Stimulated activated CD8-positive, alpha-beta memory T cell treated with anti-CD3 and anti-CD28 coated beads, Interleukin-4, amount 100 ng/mL, for 1 hour (primary cell): Measurements from ENCODE around the gene GGT7.
"Not testable (repeated sequence)": the region's sequence is repeated elsewhere in the genome, so short reads cannot be mapped to it uniquely, and the experiment has no call there.

Experiments used
- DNase-seq, 2 donors: peaks; one replicate each; pipeline ENCODE4 v3.0.0-alpha.2; 2020; ENCODE audit warnings: low read depth in 2 of 2, low spot score in 1 of 2

The GGT7 gene

DNA sequence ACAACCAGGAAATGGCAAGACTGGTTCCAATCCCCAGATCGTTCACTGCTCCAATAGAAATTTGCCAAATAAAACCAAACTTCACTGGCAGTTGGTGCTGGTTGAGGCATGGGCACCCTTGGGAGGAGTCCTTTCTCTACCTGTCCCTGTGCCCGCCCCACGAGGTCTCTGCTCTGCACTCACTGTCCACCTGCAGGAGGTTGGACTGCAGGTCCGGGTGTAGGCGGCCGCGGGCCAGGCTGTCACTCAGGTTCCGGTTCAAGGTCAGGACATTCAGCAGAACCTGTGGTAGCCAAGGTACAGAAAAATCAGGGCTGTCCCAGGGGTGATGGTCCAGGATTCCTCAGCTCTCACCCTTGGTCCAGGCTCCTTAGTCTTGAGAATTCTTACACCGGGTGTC, 22.9 kb downstream of the GGT7 start:
- no peak for DNase-seq

- DNase-seq, result no peak
These were observed 24.1 kb downstream of the GGT7 start for GRCh38 chr20:34848597-34848996.

GRCh38 chr20:34843421-34843820, 29.2 kb downstream of the GGT7 start:
- DNase-seq, result no peak

- DNase-seq, result no peak
These were observed 30.5 kb downstream of the GGT7 start for GRCh38 chr20:34842143-34842542.

DNA sequence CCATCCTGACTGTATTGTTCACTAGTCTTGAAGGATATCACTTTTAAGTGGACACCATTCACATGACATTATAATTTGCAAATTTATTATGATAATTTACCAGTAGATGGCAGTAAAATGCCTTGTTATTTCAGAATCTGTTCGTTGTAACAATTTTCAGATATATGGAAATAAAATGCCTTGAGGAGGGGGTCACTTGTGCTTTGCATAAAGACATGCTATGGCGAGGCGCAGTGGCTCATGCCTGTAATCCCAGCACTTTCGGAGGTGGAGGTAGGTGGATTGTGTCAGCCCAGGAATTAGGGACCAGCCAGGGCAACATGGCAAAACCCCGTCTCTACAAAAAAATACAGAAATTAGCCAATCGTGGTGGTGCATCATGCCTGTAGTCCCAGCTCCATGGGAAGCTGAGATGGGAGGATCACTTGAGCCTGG, 38.2 kb downstream of the GGT7 start:
- DNase-seq, result no peak

DNA sequence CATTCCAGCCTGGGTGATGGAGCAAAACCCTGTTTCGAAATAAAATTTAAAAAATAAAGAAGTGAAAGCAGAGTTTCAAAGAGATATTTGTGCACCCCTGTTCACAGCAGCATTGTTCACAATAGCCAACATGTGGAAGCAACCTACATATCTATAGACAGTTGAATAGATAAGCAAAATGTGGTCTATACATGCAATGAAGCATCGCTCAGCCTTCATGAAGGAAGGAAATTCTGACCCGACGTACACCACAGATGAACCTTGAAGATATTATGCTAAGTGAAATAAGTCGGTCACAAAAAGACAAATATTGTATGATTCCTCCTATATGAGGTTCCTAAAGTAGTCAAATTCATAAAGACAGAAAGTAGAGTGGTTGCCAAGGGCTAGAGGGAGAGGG, 40.7 kb downstream of the GGT7 start:
- DNase-seq, result no peak

DNA sequence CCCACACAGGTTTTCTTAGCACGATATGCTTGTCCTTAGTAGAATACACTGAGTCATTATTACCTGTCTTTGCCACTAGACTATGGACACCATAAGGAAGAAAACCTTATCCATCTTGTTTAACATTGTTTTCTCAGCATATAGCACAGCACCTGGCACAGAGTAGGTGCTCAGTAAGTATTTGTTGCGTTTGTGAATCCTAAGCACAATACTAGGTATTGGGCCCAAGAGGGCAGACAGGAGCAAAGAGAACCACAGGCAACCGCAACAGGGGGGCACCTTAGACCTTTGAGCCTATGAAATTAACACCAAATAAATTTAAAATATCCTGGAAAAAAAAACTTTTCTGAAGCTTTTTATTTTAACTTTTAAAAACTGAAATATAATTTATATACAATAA, 43.5 kb downstream of the GGT7 start:
- DNase-seq, result no peak

- DNase-seq, result peak; percentile 74 to 77
These were observed 46.9 kb downstream of the GGT7 start, which contains the start of gene NCOA6 for GRCh38 chr20:34825530-34826362. NCOA6 (minus strand) TSS chr20:34825651; CDS start chr20:34782355, 43,296 bp downstream.

DNA sequence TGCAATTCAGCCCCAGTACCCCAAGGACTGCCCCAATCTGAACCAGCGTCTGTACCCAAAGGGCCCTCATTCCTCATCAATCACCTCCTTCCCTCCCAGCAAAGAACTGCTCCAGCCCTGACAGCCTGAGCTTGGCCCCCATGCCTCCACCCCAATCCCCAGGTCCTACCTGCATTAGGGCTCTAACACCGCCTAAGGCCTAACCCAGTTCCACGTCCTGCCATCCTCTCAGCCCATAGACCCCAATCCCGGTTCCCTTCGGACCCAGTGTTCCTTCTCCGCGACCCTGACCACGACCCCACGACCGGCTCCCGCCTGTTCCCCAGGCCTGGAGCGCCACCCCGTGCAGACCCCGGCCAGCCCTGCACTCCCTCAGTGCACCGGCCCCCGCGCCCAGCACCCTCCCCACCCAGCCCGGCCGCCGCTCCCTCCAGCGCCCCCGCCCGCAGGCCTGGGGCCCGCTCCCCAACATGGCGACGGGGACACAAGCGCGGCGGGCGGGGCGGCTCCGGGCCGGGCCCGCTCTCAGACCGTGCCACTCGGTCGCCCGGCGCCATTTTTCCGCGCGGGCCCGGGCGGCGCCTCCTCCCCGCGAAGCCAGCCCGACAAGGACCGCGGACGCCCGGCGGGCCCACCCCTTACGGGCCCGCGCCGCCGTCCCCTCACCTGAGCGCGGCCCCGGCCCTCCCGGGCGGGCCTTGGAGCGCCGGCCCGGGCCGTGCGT, 47.7 kb downstream of the GGT7 start:
- DNase-seq, result peak; percentile 28 to 37

DNA sequence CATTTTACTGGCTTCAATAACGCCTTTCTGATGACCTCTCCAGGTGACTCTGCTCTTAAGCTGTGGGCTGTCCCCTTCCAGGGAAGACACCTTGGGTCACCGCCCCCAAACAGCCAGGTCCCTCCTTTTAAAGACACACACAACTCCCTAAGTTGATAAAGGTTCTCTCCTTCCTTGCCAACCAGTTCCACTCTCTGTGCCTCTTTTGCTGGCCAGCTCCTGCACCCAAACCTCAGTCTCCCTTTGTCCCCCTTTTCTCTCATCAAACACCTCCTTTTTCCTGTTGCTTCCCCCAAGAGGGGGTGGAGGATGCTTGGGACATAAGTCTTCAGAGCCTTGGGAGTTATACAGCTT, 48.2 kb downstream of the GGT7 start:
- DNase-seq, result peak; percentile 27 to 51

DNA sequence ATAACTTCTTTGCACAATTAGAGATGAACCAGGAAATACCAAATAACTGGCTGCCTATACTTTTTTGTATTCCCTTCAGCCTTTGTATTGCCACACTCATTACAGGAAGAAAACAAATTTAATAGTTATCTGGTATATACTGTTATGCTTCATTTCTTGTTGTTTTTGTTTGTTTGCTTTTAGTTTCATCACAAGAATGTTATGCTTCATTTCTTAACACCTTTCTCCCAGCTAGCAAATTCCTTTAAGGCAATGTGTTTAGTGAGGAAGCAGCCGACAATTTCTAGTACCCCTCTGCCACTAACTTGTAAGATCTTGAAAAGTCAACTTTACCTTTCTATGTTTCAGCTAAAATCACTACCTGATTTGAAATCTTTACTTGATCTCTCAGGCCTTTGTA, 48.6 kb downstream of the GGT7 start:
- DNase-seq, result no peak

DNA sequence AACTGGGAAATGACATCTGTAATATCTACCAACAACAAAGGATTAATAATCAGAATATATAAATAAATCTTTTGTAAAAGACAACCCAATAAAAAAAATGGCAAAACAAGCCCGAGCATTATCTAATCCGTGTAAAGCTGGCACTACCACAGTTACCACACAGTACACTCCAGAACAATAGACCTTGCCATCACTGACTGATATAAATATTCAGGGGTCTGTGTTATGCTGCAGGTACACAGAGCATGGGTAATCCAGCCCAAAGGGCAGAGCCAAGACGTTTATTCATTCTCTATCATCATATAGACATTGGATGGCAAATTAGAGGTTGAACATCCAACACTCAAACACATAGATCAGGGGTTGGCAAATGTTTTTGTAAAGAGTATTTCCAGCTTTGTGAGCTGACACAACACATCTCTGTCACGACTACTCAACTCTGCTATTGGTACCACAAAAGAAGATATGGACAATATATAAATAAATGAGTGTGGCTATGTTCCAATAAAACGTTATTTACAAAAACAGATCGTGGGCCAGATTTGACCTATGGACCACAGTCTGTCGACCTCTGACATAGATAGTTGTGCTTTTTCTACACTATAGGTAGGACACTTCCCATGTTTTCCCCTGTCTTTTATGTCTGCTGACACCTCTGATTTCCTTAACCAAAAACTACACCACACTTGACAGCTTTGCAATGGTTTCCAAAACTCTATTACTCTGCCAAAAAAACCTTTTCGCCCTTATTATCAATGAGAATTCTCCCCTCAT, 51.7 kb downstream of the GGT7 start:
- no peak for DNase-seq

DNA sequence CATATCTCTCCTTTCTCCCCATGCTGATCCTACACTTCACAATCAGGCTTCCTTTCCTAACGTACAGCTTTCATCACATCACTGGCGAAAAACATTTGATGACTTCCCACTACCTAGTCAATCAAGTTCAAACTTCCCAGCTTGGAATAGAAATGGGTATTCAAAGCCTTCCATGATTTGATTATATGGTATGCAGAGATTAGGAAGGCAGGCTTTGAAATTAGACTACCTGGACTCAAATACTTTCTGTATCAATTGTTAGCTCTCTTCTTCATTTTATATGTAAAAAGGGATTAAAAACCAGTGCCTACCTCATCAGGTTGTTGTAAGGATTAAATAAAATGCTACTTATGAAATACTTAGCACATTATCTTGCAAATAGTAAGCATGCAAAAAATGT, 54.9 kb downstream of the GGT7 start:
- DNase-seq, result no peak

GRCh38 chr20:34817072-34817471, 55.6 kb downstream of the GGT7 start:
- DNase-seq, result no peak

DNA sequence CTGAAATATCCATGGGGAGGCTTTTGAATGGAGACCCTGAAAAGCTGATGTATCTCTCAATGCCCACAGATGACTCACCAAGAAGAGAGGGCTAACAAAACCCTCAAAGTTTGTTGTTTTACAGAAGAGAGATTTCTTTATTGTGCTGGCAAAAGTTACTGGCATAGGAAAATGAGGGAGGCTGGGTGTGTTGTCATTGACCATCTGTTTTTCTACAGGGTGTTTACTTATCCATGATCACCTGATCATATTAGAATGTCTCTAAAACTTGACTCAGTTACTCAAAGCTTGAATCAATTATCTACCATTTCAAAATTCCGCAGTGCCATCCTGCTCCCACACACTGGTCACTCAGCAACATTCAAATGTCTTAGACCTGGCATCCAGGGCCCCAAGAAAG, 57.0 kb downstream of the GGT7 start:
- DNase-seq, result no peak

DNA sequence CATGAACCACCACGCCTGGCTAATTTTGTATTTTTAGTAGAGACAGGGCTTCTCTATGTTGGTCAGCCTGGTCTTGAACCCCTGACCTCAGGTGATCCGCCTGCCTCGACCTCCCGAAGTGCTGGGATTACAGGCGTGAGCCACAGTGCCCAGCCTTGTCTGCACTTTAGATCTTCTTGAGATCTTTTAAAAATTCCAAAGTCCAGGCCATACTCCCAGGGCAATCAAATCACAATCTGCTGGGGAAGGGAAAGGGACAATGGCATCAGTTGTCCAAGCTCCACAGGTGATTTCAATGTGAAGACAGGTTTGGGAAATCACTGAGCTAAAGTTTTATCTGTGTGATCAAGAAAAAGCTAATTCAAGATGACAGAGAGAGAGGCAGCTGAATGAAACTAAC, 64.1 kb downstream of the GGT7 start:
- DNase-seq, result no peak

DNA sequence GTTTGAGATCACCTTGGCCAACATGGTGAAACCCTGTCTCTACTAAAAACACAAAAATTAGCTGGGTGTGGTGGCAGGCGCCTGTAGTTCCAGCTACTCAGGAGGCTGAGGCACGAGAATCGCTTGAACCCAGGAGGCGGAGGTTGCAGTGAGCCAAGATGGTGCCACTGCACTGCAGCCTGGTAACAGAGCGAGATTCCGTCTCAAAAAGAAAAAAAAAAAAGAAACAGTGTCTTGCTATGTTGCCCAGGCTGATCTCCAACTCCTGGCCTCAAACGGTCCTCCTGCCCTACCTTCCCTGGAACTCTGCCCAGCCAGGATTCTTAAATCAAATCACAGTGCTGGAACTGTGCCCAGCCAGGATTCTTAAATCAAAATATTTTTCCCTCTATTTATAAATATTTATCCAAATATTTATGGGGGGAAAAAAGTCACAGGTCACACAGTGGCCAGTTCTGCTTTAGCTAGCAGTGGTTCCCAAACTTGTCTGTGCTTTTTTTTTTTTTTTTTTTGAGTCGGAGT, 64.7 kb downstream of the GGT7 start:
- DNase-seq, result not testable (repeated sequence)

DNA sequence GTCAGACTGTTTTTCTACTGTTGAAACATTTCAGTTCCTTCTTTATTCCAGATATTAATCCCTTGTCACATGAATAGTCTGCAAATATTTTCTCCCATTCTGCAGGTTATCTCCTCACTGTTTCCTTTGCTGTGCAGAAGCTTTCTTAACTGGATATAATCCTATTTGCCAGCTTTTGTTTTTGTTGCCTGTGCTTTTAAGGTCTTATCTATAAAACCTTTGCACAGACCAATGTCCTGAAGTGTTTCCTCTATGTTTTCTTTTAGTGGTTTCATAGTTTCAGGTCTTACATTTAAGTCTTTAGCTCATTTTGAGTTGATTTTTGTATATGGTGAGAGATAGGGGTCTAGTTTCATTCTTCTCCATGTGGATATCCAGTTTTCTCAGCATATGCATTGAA, 66.4 kb downstream of the GGT7 start:
- no peak for DNase-seq

DNA sequence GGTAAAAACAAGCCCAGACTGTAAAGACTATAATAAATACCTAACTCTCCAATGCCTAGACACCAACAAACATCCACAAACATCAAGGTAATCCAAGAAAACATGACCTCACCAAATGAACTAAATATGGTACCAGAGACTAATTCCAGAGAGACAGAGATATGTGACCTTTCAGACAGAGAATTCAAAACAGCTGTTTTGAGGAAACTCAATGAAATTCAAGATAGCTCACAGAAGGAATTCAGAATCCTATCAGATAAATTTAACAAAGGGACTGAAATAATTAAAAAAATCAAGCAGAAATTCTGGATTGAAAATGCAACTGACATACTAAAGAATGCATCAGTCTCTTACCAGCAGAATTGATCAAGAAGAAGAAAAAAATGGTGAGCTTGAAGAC, 73.8 kb downstream of the GGT7 start:
- DNase-seq, result no peak

DNA sequence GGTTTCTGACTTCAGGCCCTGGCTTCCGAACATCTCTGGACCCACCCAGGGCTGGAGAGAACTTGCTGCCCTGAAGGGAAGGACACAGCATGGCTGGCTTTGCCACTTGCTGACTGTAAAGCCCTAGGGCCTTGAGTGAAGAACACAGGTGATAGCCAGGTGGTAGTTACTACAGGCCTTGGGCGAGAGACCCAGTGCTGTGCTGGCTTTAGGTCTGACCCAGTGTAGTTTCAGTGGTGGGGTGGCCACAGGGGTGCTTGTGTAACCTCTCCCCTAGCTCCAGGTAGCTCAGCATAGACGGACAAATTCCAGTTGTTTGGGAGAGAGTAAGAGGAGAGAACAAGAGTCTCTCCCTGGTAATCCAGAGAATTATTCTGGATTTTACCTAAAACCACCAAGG, 74.3 kb downstream of the GGT7 start:
- no peak for DNase-seq
